Sigmoid colon (tissue), 7 donors: Measurements from ENCODE around the gene FAU. TPM values are rescaled to one million over a fixed set of nuclear protein-coding genes. Genes with fewer than 3 reads are reported as not detected.

Experiments used
- DNase-seq: peaks from one replicate; pipeline ENCODE4 v3.0.0-alpha.2; 2019
- H3K27ac ChIP-seq, 4 donors: fragments of 200-600 bp; sonication (generic); one replicate each; pipeline ENCODE4 v1.5.1; 2016 to 2019; ENCODE audit warnings: mild to moderate bottlenecking in 1 of 4
- H3K27me3 ChIP-seq, 3 donors: fragments of 200-600 bp; sonication (generic); one replicate each; pipeline ENCODE4 v1.5.1; 2019; ENCODE audit warnings: mild to moderate bottlenecking in 1 of 3
- H3K36me3 ChIP-seq, 4 donors: fragments of 200-600 bp; sonication (generic); one replicate each; pipeline ENCODE4 v1.5.1; 2016 to 2019
- H3K4me1 ChIP-seq, 4 donors: fragments of 200-600 bp; sonication (generic); one replicate each; pipeline ENCODE4 v1.5.1; 2017 to 2019
- H3K4me3 ChIP-seq, 4 donors: fragments of 200-600 bp; sonication (generic); one replicate each; pipeline ENCODE4 v1.5.1; 2017 to 2019; ENCODE audit warnings: mild to moderate bottlenecking in 2 of 4, moderate library complexity in 1 of 4
- H3K9me3 ChIP-seq, 4 donors: fragments of 200-600 bp in 3 of 4; sonication (generic) in 3 of 4; one replicate each; pipeline versions ENCODE4 v1.5.1 to v1.6.1; 2013 to 2019
- CTCF ChIP-seq, 4 experiments: fragments of 450-650 bp in 3 of 4; fragments of 200-600 bp in 1 of 4; IDR thresholded peaks; one replicate each; pipeline ENCODE4 v1.5.1; 2016 to 2019; ENCODE audit warnings: antibody characterized with exemption in 4 of 4, mild to moderate bottlenecking in 3 of 4, moderate library complexity in 2 of 4
- EP300 ChIP-seq, 4 donors: sonication (generic); formaldehyde crosslinking; IDR thresholded peaks; one replicate each; pipeline ENCODE4 v1.6.1; 2017; ENCODE audit warnings: antibody characterized with exemption in 4 of 4
- POLR2A ChIP-seq, 2 donors: fragments of 450-650 bp; IDR thresholded peaks; one replicate each; pipeline ENCODE4 v1.6.1; 2016; ENCODE audit warnings: antibody characterized with exemption in 2 of 2, mild to moderate bottlenecking in 2 of 2, moderate library complexity in 2 of 2
- POLR2AphosphoS5 ChIP-seq, 4 donors: sonication (generic); formaldehyde crosslinking; IDR thresholded peaks; one replicate each; pipeline ENCODE4 v1.6.1; 2017; ENCODE audit warnings: antibody characterized with exemption in 4 of 4
- WGBS, 2 donors: extraction: QIAGEN DNeasy Blood & Tissue Kit; methylation state at CpG; one replicate each; pipeline ENCODE4 v1.1.7; 2013; 5-methylcytosine and 5-hydroxymethylcytosine counted together
- intact Hi-C: fragments of 100-400 bp; cut with DNase I; formaldehyde crosslinking; loops from one replicate; pipeline ENCODE4 v1.15.1; 2023
- polyA plus RNA-seq, 3 donors: library from polyadenylated mRNA; stranded (reverse); fragments of 200-250 nt; gene quantifications; one replicate each; pipeline ENCODE4 v1.2.3, GENCODE V29; 2013
- total RNA-seq, 4 donors: library from RNA; depleted of rRNA; stranded (reverse); fragments of >200 nt; gene quantifications; one replicate each; pipeline ENCODE4 v1.1.0, GENCODE V29; 2016
- donor health status: healthy with polysubstance abuse.
- donor health status: Bipolar disorder and iron deficiency.
- donor health status: healthy.

The FAU gene
- total and polyA plus RNA-seq, 7 donors, result 811 to 1,561 (median 1,235) TPM

DNA sequence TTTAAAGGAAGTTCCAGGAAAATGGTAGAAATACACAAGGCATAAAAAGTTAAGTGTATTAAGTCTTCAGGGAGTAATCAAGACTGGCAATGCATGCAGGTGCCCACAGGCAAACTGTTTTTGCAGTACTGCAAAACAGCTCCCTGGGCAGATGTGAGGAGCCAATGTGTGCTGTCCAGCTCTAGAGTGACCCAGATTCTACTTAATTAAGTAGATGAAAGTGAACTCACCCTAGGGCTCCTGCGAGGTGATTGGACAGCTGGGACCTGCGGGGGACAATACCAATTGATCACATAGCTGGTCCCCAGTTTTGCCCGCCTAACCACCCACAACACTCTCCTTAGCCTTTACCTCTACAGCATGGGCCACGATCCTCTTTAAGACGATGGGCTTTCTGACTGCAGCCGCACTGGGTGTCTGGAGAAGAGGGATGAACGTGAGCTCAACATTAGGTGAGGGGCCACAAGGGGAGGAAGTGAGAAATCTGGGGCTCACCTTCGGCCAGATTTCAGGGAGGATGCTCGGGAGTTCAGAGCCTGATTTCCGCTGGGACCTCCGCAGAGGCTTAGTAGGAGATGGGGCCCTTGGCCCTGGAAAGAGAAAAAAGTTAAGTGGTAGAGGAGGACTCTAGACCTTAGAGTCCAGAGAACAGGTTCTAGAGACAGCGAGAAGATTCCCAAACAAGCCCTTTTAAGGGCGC, 38.6 kb downstream of the FAU start:
- intact Hi-C loops, result loop anchor here (5.0 kb wide), 1 partner anchor 56 kb away; the partner anchor contains the start of gene SNX15
- peaks cover 0 to 23% (median 20%) of the 10 kb centered on the region in 4 donors for H3K4me1 ChIP-seq
- DNase-seq, result no peak
- WGBS, 2 donors, result 3 to 7% methylated on average over 13 of the region's 13 CpGs
- peaks cover 8 to 33% (median 21%) of the 10 kb centered on the region in 4 donors for H3K36me3 ChIP-seq
- H3K9me3 ChIP-seq, result no peaks in the 10 kb centered on the region
- H3K27me3 ChIP-seq, result no peaks in the 10 kb centered on the region
- peak overlapping the region; percentile 88 to 95 (median 92) for H3K27ac ChIP-seq
- TF ChIP-seq POLR2A (IDR thresholded peaks at IDR 0.05) (no peak), POLR2AphosphoS5 (IDR thresholded peaks at IDR 0.05) (no peak)
- H3K4me3 ChIP-seq, result peak overlapping the region; percentile 78 to 84 (median 82)

DNA sequence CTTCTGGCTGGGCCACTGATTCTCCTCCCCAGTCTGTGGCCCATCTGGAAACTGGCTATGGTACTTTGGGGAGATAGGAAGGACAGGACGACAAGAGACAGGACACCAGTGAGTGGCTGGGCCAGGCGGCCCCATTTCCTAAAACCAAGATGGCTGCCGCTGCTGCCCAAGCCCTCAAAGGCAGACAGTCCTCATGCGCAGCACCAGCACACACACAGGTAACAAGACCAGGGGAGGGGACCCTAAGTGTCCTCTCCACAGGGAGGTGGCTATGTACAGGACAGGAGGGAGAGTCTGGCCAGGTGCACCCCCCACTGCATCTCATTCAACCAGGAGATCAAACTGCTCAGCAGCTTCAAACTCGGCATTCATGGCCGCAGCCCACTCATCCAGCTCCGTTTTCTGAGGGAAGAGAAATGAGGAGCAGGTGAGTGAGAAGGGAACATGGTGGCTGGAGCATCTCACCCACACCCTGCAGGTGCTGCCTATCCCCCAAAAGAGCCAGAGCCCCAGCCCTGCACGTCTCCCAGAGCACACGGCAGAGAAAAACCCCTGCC, 43.1 kb downstream of the FAU start:
- H3K4me1 ChIP-seq, result peaks cover 0 to 17% (median 7%) of the 10 kb centered on the region in 4 donors
- 93% methylated on average over 9 of the region's 9 CpGs for WGBS, 2 donors
- peak overlapping the region in 3 of 4 donors; percentile 30 to 48 (median 31) for H3K27ac ChIP-seq
- H3K36me3 ChIP-seq, result no peaks in the 10 kb centered on the region
- H3K27me3 ChIP-seq, result no peaks in the 10 kb centered on the region
- no peaks in the 10 kb centered on the region for H3K9me3 ChIP-seq
- TF ChIP-seq POLR2A (IDR thresholded peaks at IDR 0.05), result no peak
- TF ChIP-seq CTCF (IDR thresholded peaks at IDR 0.05), result no peak
- TF ChIP-seq POLR2AphosphoS5 (IDR thresholded peaks at IDR 0.05), result no peak
- no peak for TF ChIP-seq EP300 (IDR thresholded peaks at IDR 0.05)
- no peak overlapping the region for H3K4me3 ChIP-seq
- intact Hi-C loops, result no loop called here
- DNase-seq, result no peak

- Histone ChIP-seq H3K9me3 (no peaks in the 10 kb centered on the region), H3K27ac (peak overlapping the region in 3 of 4 donors; percentile 30 to 48 (median 31)), H3K27me3 (no peaks in the 10 kb centered on the region), H3K36me3 (no peaks in the 10 kb centered on the region), H3K4me1 (peaks cover 0 to 10% (median 0%) of the 10 kb centered on the region in 4 donors), H3K4me3 (no peak overlapping the region)
- intact Hi-C loops, result no loop called here
- WGBS, 2 donors, result 26 to 54% methylated on average over 3 of the region's 3 CpGs
- peak in 3 of 4 experiments; percentile 35 to 59 (median 52) for TF ChIP-seq CTCF (IDR thresholded peaks at IDR 0.05)
- TF ChIP-seq POLR2AphosphoS5 (IDR thresholded peaks at IDR 0.05), result no peak
- DNase-seq, result no peak
These were observed 43.8 kb downstream of the FAU start for GRCh38 chr11:65078151-65078550.

- H3K27ac ChIP-seq, result peak overlapping the region in 3 of 4 donors; percentile 30 to 48 (median 31)
- TF ChIP-seq EP300 (IDR thresholded peaks at IDR 0.05) (no peak), POLR2A (IDR thresholded peaks at IDR 0.05) (no peak), CTCF (IDR thresholded peaks at IDR 0.05) (no peak), POLR2AphosphoS5 (IDR thresholded peaks at IDR 0.05) (no peak)
- H3K36me3 ChIP-seq, result no peaks in the 10 kb centered on the region
- DNase-seq, result no peak
- H3K9me3 ChIP-seq, result no peaks in the 10 kb centered on the region
- 81 to 85% methylated on average over 4 of the region's 4 CpGs for WGBS, 2 donors
- no peaks in the 10 kb centered on the region for H3K27me3 ChIP-seq
- peaks cover 0 to 10% (median 0%) of the 10 kb centered on the region in 4 donors for H3K4me1 ChIP-seq
- intact Hi-C loops, result no loop called here
- no peak overlapping the region for H3K4me3 ChIP-seq
These were observed 44.5 kb downstream of the FAU start for GRCh38 chr11:65077451-65077850.

DNA sequence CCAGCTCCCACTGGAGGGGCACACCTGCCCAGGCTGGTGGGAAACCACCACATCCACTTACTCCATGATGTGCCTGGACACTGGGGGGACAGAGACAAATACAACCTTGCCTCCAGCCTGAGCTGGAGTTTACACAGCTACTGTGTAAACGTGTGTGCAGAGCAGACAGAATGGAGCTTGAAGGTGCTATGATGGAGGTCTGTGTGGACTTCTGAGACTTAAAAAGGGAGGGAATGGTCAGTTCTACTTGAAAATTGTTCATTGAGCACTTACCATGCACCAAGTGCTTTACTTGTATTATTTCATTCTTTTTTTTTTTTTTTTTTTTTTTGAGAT, 49.3 kb downstream of the FAU start:
- intact Hi-C loops, result no loop called here
- Histone ChIP-seq H3K27ac (no peak overlapping the region), H3K4me3 (no peak overlapping the region), H3K36me3 (no peaks in the 10 kb centered on the region), H3K9me3 (no peaks in the 10 kb centered on the region), H3K4me1 (peaks cover 0 to 4% (median 0%) of the 10 kb centered on the region in 4 donors), H3K27me3 (no peaks in the 10 kb centered on the region)
- WGBS, 2 donors, result 26 to 70% methylated on average over 1 of the region's 1 CpG
- TF ChIP-seq EP300 (IDR thresholded peaks at IDR 0.05), result no peak
- TF ChIP-seq POLR2A (IDR thresholded peaks at IDR 0.05), result no peak
- no peak for TF ChIP-seq POLR2AphosphoS5 (IDR thresholded peaks at IDR 0.05)
- no peak for DNase-seq
